Vagina (tissue), 2 donors: ENCODE results near the gene PSMD1. TPM values are rescaled to one million over a fixed set of nuclear protein-coding genes. Genes with fewer than 3 reads are reported as not detected.

ENCODE experiments used
- DNase-seq, 2 donors: peaks; one replicate each; pipeline ENCODE4 v3.0.0-alpha.2; 2017; ENCODE audit errors: extremely low spot score in 2 of 2
- H3K27ac ChIP-seq: fragments of 200-600 bp; sonication (generic); one replicate; pipeline ENCODE4 v1.5.1; 2019
- H3K27me3 ChIP-seq: fragments of 200-600 bp; sonication (generic); one replicate; pipeline ENCODE4 v1.5.1; 2019
- H3K36me3 ChIP-seq, 2 donors: fragments of 200-600 bp; sonication (generic); one replicate each; pipeline ENCODE4 v1.5.1; 2017 to 2019
- H3K4me1 ChIP-seq: fragments of 200-600 bp; sonication (generic); one replicate; pipeline ENCODE4 v1.5.1; 2019
- H3K4me3 ChIP-seq, 2 donors: fragments of 200-600 bp; sonication (generic); 1 replicate in 1 of 2; 2 replicates in 1 of 2; pipeline ENCODE4 v1.5.1; 2016 to 2019
- H3K9me3 ChIP-seq: fragments of 200-600 bp; sonication (generic); one replicate; pipeline ENCODE4 v1.5.1; 2019
- POLR2A ChIP-seq, 2 donors: fragments of 450-650 bp; IDR thresholded peaks; one replicate each; pipeline ENCODE4 v1.6.1; 2017; ENCODE audit warnings: antibody characterized with exemption in 2 of 2, mild to moderate bottlenecking in 2 of 2, moderate library complexity in 2 of 2
- POLR2AphosphoS5 ChIP-seq, 2 donors: sonication (generic); formaldehyde crosslinking; IDR thresholded peaks; one replicate each; pipeline ENCODE4 v1.9.0; 2017; ENCODE audit warnings: antibody characterized with exemption in 2 of 2, mild to moderate bottlenecking in 2 of 2, low read depth in 1 of 2; ENCODE audit not compliant: insufficient read depth in 1 of 2
- intact Hi-C: fragments of 100-400 bp; cut with DNase I; formaldehyde crosslinking; loops from one replicate; pipeline ENCODE4 v1.15.1; 2023
- total RNA-seq: library from RNA; depleted of rRNA; stranded (reverse); fragments of >200 nt; gene quantifications from one replicate; pipeline ENCODE4 v1.2.3, GENCODE V29; 2016
- TF ChIP-seq, protein P1 (sequence below), 3 experiments: fragments of 450-650 bp in 2 of 3; fragments of 200-600 bp in 1 of 3; sonication (generic) in 1 of 3; IDR thresholded peaks; one replicate each; pipeline ENCODE4 v1.5.1; 2017 to 2019; ENCODE audit warnings: antibody characterized with exemption in 3 of 3, mild to moderate bottlenecking in 2 of 3, moderate library complexity in 2 of 3

PSMD1 gene
- total RNA-seq, 1 donor from 2014 or later: 40.5 TPM

DNA sequence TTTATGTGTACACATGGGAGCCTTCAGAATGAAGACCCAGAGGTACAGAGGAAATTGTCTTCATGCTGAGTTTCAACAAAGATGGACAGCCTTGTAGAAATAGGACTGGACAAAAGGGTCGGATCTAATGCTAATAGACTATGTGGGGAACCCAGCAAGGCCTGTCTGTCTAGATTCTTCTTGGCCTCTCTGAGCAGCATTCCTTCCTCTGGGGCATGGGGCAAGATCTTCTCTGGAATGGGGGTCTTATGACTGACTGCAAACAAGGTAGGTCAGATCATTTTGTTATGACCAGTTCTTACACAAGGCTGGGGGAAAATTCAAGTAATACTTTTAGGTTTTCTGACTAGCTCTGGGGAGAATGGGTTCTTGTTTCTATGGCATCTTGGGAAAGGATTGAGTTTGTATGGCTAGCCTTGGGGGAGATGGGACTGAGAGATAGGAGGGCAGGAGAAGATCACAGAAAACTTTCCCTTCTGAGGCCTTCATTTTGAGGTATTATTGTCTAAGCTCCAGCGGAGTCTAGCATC, 46.4 kb upstream of the PSMD1 start:
- no peaks in the 10 kb centered on the region for H3K27me3 ChIP-seq
- H3K36me3 ChIP-seq: no peaks in the 10 kb centered on the region
- no peaks in the 10 kb centered on the region for H3K4me1 ChIP-seq
- TF ChIP-seq, protein P1, sequence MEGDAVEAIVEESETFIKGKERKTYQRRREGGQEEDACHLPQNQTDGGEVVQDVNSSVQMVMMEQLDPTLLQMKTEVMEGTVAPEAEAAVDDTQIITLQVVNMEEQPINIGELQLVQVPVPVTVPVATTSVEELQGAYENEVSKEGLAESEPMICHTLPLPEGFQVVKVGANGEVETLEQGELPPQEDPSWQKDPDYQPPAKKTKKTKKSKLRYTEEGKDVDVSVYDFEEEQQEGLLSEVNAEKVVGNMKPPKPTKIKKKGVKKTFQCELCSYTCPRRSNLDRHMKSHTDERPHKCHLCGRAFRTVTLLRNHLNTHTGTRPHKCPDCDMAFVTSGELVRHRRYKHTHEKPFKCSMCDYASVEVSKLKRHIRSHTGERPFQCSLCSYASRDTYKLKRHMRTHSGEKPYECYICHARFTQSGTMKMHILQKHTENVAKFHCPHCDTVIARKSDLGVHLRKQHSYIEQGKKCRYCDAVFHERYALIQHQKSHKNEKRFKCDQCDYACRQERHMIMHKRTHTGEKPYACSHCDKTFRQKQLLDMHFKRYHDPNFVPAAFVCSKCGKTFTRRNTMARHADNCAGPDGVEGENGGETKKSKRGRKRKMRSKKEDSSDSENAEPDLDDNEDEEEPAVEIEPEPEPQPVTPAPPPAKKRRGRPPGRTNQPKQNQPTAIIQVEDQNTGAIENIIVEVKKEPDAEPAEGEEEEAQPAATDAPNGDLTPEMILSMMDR (IDR thresholded peaks at IDR 0.05): no peak
- TF ChIP-seq POLR2A (IDR thresholded peaks at IDR 0.05) (no peak), POLR2AphosphoS5 (IDR thresholded peaks at IDR 0.05; ENCODE audit: insufficient read depth in 1 of 2, low read depth in 1 of 2) (no peak)
- H3K27ac ChIP-seq: no peak overlapping the region
- intact Hi-C loops: no loop called here
- no peak for DNase-seq
- no peak overlapping the region for H3K4me3 ChIP-seq
- H3K9me3 ChIP-seq: no peaks in the 10 kb centered on the region

DNA sequence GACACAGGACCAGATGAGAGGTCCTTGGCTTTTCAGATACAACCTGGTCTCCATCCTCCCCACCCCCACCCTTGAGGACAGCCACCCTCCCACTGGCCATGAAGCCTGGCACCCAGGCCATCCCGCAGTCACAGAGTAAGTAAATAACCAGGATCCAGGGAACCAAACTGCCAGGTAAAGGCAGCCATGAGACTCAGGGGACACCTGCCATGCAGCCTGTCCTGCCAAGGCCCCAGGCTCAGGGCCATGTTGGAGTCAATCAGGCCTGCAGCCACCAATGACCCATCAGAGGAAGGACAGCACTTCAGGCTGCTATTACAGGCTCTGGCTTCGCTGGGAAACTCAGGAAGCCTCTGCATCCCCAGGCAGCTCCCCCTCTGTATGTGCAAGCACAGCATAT, 45.1 kb upstream of the PSMD1 start:
- no peak for DNase-seq
- no peaks in the 10 kb centered on the region for H3K4me1 ChIP-seq
- H3K4me3 ChIP-seq: no peak overlapping the region
- no peaks in the 10 kb centered on the region for H3K36me3 ChIP-seq
- no peaks in the 10 kb centered on the region for H3K27me3 ChIP-seq
- H3K9me3 ChIP-seq: no peaks in the 10 kb centered on the region
- H3K27ac ChIP-seq: no peak overlapping the region
- intact Hi-C loops: no loop called here
- TF ChIP-seq, protein P1 (IDR thresholded peaks at IDR 0.05): no peak
- TF ChIP-seq POLR2AphosphoS5 (IDR thresholded peaks at IDR 0.05; ENCODE audit: insufficient read depth in 1 of 2, low read depth in 1 of 2) (no peak), POLR2A (IDR thresholded peaks at IDR 0.05) (no peak)

DNA sequence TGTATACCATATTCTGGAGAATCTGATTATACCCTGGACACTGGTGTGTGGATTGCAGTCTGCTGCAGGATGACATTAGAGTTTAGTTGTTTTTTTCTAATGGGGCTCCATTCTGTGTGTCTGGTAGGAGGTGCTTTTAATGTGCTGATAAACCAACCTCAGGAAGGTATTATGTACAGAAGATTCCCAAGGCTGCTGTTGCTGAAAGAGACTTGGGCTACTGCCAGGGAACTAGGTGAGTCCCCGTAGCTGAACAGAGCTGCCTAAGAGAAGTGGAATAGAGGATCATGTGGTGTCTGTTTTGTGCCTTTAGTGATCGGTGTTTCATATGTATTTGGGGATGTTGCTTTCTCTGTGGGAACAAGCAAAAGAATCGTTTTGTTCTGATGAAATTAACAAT, 44.2 kb upstream of the PSMD1 start:
- Histone ChIP-seq H3K27ac (no peak overlapping the region), H3K36me3 (no peaks in the 10 kb centered on the region), H3K9me3 (no peaks in the 10 kb centered on the region), H3K4me3 (no peak overlapping the region), H3K4me1 (no peaks in the 10 kb centered on the region), H3K27me3 (no peaks in the 10 kb centered on the region)
- intact Hi-C loops: no loop called here
- TF ChIP-seq, protein P1 (IDR thresholded peaks at IDR 0.05): no peak
- TF ChIP-seq POLR2A (IDR thresholded peaks at IDR 0.05): no peak
- TF ChIP-seq POLR2AphosphoS5 (IDR thresholded peaks at IDR 0.05; ENCODE audit: insufficient read depth in 1 of 2, low read depth in 1 of 2): no peak
- DNase-seq: no peak

DNA sequence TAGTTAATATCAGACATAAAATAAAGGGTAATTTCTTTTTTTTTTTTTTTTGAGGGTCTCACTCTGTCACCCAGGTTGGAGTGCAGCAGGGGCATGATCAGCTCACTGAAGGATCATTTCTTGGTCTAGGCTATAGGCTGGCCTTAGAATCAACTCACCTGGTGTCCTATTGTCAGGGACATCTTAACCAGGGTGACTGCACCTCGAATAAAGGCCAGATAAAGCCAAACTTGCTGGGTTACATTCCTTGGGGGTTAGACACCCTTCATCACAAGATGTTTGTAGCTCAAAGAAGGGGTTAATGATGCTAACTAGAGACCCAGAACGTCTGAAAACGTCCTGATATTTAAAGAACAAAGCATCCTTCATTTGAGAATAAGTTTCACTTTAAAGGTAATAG, 42.8 kb upstream of the PSMD1 start:
- no peaks in the 10 kb centered on the region for H3K36me3 ChIP-seq

DNA sequence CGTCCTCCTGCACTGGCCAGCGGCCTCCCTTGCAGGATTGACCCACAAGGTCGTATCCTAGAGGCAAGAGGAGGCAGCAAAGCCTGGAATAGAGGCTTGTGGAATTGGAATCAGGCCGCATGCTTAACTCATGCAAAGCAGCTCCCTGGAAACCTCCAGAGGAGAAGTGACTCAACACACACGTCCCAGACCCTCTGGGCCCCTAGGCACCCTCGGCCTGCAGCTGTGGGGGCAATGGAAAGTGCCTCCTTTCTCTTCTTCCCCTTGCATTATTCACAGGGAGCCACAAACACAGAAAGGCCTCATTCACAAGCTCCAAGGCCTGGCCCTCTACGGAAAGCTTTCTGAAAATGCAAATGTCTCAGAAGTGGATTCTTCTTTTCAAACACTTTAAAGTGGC, 41.2 kb upstream of the PSMD1 start:
- Histone ChIP-seq H3K9me3 (no peaks in the 10 kb centered on the region), H3K4me1 (no peaks in the 10 kb centered on the region), H3K27me3 (no peaks in the 10 kb centered on the region), H3K36me3 (no peaks in the 10 kb centered on the region), H3K4me3 (no peak overlapping the region), H3K27ac (no peak overlapping the region)
- no peak for DNase-seq
- intact Hi-C loops: no loop called here
- TF ChIP-seq, protein P1 (IDR thresholded peaks at IDR 0.05): no peak
- TF ChIP-seq POLR2AphosphoS5 (IDR thresholded peaks at IDR 0.05; ENCODE audit: insufficient read depth in 1 of 2, low read depth in 1 of 2): no peak
- TF ChIP-seq POLR2A (IDR thresholded peaks at IDR 0.05): no peak

More for the DNA sequence above, 42.8 kb upstream of the PSMD1 start:
- H3K27me3 ChIP-seq: no peaks in the 10 kb centered on the region
- no peaks in the 10 kb centered on the region for H3K4me1 ChIP-seq
- intact Hi-C loops: no loop called here
- H3K27ac ChIP-seq: no peak overlapping the region
- no peak overlapping the region for H3K4me3 ChIP-seq
- no peaks in the 10 kb centered on the region for H3K9me3 ChIP-seq
- DNase-seq: no peak
- TF ChIP-seq POLR2A (IDR thresholded peaks at IDR 0.05) (no peak), POLR2AphosphoS5 (IDR thresholded peaks at IDR 0.05; ENCODE audit: insufficient read depth in 1 of 2, low read depth in 1 of 2) (no peak)
- TF ChIP-seq, protein P1 (IDR thresholded peaks at IDR 0.05): no peak
